Measurements from ENCODE around the gene DNAJC3.
A peak's percentile ranks its signal among the peaks of the same experiment; 100 is the strongest.
"Not testable (repeated sequence)": the region's sequence is repeated elsewhere in the genome, so short reads cannot be mapped to it uniquely, and the experiment has no call there.

The DNAJC3 gene, protein sequence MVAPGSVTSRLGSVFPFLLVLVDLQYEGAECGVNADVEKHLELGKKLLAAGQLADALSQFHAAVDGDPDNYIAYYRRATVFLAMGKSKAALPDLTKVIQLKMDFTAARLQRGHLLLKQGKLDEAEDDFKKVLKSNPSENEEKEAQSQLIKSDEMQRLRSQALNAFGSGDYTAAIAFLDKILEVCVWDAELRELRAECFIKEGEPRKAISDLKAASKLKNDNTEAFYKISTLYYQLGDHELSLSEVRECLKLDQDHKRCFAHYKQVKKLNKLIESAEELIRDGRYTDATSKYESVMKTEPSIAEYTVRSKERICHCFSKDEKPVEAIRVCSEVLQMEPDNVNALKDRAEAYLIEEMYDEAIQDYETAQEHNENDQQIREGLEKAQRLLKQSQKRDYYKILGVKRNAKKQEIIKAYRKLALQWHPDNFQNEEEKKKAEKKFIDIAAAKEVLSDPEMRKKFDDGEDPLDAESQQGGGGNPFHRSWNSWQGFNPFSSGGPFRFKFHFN

GRCh38 chr13:95676762-95677563 is at the start of gene DNAJC3:
DNAJC3 (plus strand) TSS chr13:95677139; CDS start chr13:95677256, 117 bp downstream.
- peak; percentile 94 to 96 for DNase-seq

DNA sequence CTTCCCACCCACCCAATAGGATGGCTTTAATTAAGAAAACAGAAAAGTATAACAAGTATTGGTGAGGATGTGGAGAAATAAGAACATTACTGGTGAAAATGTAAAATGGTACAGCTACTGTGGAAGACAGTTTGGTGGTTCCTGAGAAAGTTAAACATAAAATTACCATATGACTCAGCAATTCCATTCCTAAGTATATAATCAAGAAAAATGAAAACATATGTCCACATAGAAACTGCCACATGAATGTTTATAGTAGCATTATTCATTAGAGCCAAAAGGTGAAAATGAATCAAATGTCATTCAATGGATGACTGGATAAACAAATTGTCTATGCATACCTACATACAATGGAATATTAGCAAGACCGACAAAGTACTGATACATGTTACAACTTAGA is 49.3 kb upstream of the DNAJC3 start:
- no peak for DNase-seq

DNA sequence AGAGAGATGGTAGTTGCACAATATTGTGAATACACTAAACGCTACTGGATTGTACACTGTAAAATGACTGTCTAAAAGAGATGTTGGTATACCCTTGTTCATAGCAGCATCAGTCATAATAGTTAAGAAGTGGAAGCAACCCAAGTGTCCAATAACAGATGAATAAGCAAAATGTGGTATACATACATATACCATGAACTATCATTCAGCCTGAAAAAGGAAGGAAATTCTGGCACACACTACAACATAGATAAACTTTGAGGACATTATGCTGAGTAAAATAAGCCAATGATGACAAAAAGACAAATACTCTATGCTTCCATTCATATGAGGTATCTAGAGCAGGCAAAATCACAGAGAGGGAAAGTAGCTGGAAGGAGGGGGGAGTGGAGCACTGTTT is 48.5 kb upstream of the DNAJC3 start:
- DNase-seq: no peak

DNA sequence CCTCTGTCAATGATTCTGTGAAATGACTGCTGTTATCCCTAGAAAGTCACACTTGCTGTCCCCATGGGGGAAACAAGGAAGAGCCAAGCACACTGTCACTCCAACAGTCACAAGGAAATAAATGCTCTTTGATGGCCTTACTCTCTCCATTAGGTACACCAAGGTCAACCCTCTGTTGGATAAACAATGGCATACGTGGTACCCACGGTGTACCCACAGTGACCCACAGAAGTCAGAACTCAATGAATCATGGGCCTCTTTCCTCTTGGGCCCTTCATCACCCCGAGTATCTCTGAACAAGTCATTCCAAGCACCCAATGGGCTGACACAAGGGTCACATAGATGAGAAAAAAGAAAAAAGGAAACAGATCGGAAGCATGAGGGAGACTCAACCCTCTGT is 47.9 kb upstream of the DNAJC3 start:
- DNase-seq: no peak

DNA sequence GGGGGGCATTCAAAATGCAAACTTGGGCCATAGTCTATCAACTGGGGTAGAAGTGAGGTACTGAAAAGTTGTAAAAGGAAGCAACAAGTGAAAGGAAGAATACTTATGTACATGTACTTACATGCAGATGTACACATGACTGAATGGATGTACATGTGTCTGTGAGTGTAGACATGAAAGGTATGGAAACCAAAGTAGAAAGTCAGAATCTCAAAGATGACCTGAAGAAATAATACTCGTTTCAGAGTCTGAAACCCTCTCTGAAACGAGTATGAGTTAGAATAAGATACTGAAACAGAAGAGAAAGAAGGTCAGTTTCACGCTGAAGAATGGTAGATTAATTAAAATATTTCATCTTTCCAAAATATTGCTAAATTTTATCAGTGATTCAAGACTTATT is 46.3 kb upstream of the DNAJC3 start:
- DNase-seq: no peak

DNA sequence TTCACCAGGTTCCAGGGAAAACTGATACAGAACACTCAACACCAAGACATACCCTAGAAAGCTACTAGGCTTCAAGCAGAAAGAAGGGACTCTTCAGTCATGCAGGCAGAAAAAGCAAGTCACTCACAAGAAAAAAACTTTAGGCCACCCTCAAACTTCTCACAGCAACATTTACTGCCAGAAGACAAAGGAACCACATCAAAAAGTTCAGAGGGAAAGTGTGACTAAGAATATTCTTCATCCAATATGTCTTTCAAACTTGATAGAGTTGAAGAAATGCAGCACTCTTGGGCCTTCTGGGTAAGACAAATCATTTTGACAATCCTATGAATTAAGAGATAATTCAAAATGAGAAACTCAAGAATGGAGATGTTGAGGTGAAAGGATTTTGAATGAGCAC is 40.1 kb upstream of the DNAJC3 start:
- DNase-seq: no peak

GRCh38 chr13:95641291-95642027 is 35.5 kb upstream of the DNAJC3 start:
- no peak for DNase-seq

DNA sequence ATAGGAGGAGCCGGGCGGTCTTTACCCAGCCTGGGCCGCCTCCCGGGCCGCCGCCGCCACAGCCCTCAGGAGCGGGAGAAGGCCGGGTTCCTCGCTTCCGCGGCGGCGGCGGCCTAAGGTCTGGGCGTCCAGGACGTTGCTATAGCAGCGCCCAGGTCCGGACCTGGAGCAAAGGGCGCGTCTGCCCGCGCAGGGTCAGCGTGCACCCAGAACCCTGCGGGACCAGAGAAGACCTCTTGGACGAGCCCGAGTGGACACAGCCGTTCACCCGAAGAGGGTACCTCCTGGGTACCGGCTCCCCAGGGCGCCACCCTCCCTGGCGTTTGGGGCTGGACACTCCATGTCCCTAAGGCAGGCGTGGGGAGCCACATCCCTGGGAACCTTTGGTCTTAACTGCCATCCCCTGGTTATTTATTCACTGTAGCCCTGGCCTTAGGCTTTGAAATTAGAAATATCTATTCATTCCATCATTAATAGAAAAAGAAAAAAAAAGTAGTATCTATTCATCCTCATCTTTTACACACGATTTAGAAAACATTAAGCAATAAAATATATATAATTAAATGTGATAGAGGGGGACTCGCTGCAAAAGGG is 34.8 kb upstream of the DNAJC3 start:
- no peak for DNase-seq

DNA sequence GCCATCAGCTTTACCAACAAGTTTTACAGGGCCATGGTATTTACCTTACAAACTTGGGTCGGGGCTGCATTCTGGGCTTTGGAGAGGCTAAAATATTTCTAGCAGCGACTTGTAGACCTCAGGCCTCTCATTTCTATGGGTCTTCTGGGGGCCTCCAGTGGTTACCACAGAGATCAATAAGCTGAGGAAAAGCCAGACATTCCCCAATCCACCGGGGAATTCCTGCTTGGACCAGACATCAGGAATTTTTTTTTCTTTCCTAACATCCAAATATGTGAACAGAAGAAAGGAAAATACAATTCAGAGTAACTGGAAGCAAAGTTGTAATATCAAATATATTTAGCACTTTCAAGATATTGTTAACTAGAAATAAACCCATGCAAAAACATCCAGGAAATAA is 33.9 kb upstream of the DNAJC3 start:
- DNase-seq: no peak

- DNase-seq: peak; percentile 36 to 49
Observed at GRCh38 chr13:95643571-95643935, 33.4 kb upstream of the DNAJC3 start.

DNA sequence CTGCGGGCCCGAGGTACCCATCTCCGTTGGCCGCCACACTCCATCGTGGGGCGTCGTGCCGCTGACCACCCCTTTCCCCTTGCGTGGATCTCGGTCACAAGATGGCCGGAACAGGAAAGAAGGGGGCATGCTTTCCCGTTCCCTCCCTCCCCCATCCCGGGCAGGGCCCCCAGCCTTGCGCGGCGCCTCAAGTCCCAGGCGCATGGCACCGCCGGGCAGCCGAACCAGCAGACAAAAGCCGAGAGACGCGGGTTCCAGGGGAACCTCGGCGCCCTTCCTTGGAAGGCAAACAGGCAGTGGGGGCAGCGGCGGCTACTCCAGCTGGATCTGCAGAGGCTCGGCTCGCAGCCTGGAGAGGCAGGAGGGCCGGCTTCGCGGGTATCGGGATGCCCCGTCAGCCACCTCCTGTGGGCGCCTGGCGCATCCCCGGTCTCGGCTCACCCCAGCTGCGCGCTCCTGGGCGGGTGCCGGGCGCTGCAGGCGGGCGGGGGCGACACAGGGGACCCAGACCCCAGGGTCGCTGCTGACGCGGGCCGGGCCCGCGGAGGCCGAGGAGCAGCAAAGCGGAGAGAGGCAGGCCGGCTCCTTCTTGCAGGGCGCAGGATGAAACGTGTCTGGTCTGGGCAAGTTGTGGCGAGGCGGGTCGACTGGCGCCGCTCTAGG is 32.9 kb upstream of the DNAJC3 start:
- DNase-seq: peak; percentile 22 to 55

DNA sequence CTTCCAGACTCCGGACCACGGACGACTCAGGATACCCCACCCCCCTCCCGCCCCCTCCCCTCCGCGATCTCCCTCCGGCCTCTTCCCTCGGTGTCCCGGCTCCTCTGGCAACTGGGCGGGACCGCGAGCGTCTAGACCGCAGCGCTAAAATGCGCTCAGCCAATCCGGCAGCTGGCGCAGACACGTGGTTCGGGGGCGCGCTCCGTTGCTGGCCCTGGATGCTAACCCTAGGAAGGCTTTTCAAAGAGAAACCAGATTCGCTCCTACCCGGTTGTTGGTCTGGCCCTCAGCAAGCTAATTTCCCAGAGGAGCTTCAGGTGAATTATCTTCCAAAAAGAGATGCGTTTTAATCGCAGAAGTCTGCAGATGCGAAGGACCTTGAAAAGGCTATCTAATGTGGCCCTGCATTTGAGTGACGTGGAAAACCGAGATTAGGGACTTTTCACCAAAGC is 32.3 kb upstream of the DNAJC3 start, which contains the start of gene DZIP1:
Gene DZIP1, minus strand, starts transcription at position 106 of the 452 bp plus-strand sequence. CDS start 2,677 bp downstream, outside the sequence.
- DNase-seq: peak; percentile 82 to 92

DNA sequence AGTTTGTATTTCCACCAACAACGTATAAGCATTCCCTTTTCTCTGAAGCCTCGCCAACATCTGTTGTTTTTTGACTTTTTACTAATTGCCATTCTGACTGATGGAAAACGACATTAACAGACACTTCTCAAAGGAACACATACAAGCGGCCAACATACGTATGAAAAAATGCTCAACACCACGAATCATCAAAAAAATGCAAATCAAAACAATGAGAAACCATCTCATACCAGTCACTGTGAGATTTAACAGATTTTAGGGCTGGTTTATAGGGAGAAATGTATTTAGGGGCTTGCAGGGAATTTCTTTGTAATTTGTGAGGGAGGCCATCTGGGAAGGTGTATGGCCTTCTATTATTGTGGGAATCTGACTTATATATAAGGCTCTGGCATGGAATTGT is 29.6 kb upstream of the DNAJC3 start:
- no peak for DNase-seq

DNA sequence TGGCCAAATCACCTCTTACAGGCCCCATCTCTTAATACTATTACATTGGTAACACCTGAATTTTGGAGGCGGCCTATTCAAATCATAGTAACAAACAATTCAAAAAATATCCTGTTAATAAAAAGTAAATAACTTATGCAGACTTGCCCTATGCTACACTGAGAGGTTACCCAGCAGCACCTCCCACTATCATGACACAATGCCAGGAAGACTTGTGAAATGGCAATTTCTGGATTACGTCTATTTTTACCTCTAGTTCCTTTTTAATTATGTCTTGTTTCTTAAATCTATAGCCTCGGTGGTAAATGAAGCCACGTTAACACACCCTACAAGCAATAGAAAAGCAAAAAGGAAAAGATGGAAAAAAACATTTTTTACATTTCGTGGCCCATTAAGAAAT is 26.2 kb upstream of the DNAJC3 start:
- DNase-seq: no peak

DNA sequence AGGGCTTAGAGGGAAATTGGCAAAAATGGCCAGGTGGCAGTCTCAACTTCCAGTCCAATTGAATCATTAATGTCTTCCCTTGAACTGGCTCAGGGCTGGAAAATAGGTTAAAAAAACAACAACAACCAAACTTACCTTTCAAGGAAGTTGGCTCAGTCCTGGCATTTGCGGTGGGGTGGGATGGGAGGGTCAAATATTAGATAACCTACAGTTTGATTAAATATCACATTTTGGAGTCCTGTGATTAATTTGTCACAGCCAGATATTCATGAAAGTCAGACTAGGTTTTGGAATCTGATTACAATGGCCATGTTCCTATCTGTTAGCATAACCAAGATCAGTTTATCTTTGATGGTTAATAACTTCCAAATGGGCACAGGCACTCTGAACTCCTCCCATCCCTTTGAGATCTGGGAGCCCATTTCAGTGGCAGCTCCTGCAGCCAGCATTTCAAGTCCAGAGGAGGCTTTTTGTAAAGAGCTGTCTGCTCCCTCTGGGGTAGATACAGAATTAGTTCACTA is 24.6 kb upstream of the DNAJC3 start:
- no peak for DNase-seq

- DNase-seq: no peak
Observed at GRCh38 chr13:95652821-95653220, 24.1 kb upstream of the DNAJC3 start.

- DNase-seq: no peak
Observed at GRCh38 chr13:95656386-95657015, 20.4 kb upstream of the DNAJC3 start.

DNA sequence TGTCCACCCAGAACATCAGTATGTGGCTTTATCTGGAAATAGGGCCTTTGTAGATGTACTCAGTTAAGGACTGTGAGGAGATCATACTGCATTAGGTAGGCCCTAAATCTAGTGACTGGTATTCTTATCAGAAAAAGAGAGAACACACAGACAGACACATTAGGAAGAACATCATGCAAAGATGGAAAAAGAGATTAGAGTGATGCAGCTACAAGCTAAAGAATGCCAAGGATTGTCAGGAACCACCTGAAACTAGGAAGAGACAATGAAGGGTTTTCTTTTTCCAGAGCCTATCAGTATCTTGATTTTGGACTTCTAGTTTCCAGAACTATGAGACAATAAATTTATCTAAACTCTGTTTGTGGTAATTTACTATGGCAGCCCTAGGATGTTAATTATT is 17.4 kb upstream of the DNAJC3 start:
- DNase-seq: no peak

- DNase-seq: peak in 1 of 2 experiments; percentile 26
Observed at GRCh38 chr13:95660981-95661581, 15.9 kb upstream of the DNAJC3 start.

- DNase-seq: not testable (repeated sequence)
Observed at GRCh38 chr13:95667235-95667634, 9.7 kb upstream of the DNAJC3 start.

GRCh38 chr13:95671597-95671996 is 5.3 kb upstream of the DNAJC3 start:
- no peak for DNase-seq

Measured in NCI-H524 (cell line).